TTC549 (cell line): ENCODE results near the gene TMEM52B.
A peak's percentile ranks its signal among the peaks of the same experiment; 100 is the strongest.

Experiments
- FAIRE-seq: peaks from 2 replicates; lab custom pipeline; 2012; peaks lifted over from hg19 to GRCh38; lab: Jason Lieb, UNC

The TMEM52B gene

DNA sequence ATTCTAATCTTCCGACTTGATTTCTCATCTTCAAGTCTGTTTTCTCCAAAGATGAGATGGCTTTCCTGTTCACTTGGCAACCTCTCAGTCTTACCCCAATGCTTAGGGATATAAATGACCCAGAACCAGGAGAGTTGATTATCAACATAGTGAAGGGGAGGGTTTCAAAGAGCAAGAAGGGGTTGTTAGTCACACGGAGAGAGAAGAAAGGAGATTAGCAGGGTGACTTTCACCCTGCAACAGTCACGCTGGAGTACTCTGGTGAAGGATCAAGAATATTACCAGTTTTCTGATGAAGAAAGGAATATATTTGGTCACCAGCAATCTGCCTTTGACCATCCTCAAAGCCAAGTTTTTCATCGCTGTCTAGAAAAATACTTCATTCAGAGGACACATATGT lies at the start of gene TMEM52B:
TSS of gene TMEM52B (plus strand) at position 212 of the 400 bp plus-strand sequence. CDS start 543 bp downstream, outside the sequence.
- no peak for FAIRE-seq

DNA sequence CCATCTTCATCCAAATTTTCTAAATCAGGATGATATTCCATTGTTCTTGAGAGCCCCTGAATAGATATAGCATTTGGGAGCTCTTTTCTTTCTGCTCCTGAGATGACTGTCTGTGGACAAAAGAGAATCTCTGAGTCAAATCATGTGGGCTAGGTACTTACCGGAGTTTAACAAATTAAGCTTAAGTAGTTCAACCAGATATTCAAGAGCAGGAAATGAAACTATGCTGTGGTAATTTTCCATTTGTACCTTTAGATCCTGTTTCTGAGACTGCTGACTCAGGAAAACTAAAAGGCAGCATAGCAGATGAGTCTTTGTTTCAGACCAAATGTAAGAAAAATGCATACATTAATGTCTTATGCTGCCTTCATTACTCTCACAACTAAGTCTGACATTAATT lies 48.8 kb upstream of the TMEM52B start, which contains the start of gene CLEC7A:
TSS of gene CLEC7A (minus strand) at position 158 of the 400 bp plus-strand sequence. CDS start at position 41, 117 bp downstream.
- no peak for FAIRE-seq

DNA sequence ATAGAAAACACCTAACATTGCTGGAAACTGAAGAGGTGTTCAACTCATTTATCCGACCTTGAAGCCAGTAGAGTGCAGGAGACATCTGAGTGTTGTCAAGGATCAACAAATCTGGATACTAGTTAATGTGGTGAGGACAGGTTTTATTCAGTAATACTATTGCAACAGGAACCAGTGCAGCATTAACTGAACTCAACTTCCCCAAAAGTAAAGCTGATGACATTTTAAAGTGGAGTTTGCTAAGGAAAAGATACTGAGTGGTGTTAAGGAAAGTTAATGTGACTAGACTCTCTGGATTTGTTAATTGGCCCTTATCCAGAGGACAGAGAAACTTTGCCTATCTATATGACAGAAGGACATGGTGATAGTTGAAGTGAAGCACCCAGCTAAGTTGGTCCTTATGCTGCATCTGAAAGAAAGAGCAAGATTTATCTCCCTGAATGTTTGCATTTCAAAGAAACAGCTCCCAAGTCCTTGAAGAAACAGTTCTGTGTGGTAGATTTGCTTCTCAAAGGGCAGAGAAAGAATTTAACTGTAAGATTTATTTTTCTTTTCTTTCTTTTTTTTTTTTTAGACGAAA lies 47.6 kb upstream of the TMEM52B start:
- FAIRE-seq = no peak

DNA sequence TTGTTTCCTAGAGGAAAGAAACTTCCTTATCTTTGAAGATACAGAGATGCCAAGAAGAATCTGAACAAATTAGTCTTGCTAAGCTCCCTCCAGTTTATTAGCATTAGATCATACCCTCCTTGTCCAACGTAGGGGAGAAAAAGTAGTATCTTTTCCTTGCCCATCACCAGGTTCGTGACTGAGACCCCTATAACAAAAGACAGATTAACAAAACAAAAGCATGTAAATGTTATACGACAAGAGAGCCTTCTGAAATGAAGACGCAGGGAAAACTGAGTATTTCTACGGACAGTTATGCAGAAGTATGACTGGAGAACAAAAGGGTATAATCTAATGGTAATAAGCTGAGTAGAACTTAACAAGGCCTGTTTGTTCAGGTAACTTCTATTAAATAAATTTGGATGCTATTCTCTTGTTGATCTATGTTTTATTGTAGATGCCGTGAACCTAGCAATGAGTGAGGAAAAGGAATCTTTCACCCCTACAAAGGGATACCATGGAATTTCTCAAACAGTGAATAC lies 45.9 kb upstream of the TMEM52B start:
- no peak for FAIRE-seq

DNA sequence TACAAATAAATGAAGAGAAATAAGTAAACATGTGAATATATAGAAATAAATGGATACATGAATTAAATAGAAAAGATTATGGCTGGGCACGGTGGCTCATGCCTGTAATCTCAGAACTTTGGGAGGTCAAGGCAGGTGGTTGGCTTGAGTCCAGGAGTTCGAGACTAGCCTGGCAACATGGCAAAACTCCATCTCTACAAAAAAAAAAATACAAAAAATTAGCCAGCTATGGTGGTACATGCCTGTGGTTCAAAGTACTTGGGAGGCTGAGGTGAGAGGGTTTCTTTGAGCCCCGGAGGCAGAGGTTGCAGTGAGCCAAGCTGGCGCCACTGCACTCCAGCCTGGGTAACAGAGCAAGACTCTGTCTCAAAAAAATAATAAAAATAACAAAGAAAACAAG lies 43.7 kb upstream of the TMEM52B start:
- no peak for FAIRE-seq

DNA sequence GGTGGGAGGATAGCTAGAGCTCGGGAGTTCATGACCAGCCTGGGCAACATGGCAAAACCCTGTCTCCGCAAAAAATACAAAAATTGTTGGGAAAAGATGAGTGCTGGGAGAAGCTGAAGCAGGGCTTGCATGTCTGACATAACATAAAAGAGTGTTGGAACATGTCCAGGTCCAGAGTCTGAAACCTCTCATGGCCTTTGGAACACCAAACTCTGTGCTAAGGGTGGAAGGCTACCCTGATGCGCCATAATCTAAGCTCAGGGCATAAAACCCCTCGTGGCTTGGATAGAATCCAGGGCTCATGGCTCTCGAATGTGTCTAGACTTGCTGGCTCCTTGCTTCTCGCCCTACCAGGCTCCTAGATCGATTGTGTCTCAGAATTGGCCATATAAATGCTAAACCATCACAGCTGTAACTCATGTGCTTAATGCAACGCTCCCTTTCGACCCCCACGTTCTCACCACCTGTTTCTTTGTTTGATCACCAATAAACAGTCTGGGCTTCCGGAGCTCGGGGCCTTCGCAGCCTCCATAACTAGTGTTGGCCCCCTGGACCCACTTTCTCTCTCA lies 42.1 kb upstream of the TMEM52B start:
- no peak for FAIRE-seq

DNA sequence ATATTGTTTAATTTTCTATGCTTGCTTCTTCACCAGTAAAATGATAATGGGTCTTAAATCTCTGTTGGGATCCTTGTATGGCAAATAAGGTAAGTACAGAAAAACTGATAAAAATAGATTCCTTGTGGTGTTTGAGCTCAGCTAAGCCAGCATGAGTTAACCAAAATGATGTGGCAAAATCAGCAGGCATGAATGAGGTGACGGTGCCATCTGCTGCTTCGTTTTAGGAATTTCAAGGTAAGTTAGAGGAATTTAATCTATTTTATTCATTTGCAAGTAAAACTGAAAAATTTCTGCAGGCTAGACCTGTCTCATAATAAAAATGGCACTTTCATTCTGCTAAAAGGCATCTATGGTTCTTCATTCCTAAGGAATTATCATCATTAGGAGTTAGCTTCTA lies 38.8 kb upstream of the TMEM52B start:
- peak; percentile 73 for FAIRE-seq

DNA sequence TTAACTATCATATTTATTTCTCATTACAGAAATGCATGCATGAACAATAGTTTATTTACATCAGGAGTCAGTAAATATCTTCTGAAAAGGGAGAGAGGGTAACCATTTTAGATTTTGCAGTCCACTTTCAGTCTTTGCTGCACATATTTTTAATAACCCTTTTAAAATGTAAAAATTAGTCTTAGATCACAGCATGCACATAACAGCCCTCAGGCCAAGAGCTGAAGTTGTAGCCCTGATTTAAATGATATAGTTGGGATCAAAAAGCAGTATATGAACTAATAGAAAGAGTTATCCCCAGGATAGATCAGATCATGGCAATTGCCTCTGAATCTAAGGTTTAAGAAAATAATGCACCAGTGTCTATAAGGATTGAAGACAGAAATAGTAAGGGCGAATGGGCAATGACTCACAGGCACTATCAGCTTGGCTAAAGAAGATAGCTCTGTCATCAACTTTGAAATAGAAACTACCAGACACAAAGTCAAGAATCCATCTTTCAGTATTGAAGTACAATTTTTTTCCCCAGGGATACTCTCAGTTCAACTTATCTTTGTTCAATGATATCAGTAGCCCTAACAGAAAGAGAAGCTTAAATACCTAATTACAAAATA lies 35.7 kb upstream of the TMEM52B start:
- FAIRE-seq = peak; percentile 53

DNA sequence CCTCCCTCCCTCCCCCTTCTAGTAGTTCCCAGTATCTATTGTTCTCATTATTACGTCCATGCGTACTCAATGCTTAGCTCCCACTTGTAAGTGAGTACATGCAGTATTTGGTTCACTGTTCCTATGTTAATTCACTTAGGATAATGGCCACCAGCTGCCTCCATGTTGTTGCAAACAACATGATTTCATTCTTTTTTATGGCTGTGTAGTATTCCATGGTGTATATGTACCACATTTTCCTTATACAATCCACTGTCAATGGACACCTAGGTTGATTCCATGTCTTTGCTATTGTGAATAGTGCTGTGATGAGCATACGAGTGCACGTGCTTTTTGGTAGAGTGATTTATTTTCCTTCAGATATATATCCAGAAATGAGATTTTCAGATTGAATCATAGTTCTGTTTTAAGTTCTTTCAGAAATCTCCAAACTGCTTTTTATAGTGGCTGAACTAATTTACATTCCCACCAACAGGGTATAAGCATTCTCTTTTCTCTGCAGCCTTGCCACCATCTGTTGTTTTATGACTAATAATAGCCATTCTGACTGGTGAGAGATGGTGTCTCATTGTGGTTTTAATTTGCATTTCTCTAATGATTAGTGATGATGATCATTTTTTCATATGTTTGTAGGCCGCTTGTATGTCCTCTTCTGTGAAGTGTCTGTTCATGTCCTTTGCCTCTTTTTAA lies 31.0 kb upstream of the TMEM52B start:
- no peak for FAIRE-seq

DNA sequence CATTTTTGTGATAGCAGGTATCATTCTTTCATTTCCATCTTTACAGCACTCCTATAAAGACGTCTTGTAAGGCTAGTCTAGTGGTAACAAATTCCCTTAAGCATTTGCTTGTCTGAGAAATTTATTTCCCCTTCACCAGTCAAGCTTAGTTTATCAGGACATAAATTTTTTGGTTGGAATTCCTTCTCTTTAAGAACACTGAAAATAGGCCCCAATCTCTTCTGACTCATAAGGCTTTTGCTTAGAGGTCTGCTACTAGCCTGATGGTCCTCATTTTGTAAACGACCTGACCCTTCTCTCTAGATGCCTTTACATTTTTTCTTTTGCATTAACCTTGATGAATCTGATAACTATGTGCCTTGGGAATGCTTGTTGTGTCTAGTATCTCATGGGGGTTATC lies 27.2 kb upstream of the TMEM52B start:
- FAIRE-seq = no peak

DNA sequence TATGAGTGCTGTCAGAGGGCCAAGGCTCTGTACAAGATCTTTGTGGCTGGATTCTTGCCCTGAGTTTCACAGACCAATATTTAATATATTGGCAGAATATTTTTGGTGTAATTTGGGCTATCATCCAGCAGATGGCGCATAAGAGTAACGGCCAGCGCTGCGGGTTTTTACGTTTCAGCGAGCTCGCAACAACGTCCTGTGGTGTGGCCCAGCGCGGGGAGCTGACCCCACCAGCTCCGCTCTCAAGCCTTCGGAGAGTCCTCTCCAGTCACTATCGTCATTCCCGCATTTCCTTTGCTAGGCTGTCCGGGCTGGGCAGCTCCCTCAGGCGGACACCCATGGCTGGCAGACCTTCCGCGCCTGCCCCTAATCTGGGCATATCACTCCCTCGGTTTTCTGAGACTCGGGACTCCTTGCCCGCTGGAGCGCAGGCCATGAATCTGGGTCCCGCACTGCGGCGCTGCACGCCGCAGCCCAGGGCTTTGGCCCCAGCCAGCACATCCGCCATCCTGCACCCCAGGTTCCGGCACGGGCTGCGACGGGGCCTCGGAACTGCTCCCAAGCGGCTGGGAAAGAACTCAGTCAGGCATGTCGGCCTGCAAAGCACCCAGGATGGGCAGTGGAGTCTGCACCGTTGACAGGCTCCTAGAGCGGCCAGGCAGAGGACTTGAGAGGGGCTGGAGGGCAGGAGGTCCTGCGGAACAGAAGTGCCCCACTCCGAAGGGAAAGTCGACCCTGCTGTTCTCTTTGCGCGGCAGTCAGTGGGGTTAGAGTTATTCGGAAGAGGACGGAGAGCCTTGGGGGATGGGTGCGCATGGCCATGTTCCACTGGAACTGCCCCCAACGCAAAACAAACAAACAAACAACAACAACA lies 25.3 kb upstream of the TMEM52B start:
- FAIRE-seq = no peak

DNA sequence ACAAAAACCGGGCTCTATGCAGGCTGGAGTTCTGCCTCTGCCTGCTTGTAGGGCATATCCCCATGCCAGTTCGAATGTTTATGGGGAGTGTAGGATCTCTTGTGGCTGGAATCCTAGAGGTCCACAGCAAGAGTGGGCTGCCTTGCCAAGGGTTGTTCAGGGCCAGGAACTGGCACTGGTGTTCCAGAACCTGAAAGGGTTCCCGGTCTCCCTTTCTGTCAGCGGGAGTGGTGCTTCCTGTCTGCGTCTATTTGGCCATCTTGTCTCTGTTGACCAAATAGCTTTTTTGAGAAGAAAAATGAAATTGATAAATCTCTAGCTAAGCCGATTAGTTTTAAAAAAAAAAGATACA lies 24.7 kb upstream of the TMEM52B start:
- no peak for FAIRE-seq

DNA sequence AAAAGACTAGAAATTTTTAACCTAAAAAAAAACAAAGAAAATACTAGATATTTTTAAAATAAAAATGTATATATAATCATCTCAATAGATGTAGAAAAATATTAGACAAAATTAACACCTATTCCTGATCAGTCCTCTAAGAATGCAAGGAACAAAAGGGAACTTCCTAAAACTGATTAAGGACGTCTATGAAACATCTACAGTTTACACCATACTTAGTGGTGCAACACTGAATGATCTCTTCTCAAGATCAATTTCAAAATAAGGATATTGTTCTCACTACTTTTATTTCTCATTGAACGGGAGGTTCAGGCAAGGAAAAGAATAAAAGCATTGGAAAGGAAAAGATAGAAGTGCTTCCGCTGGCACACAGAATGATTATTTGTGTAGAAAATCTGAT lies 22.9 kb upstream of the TMEM52B start:
- peak; percentile 49 for FAIRE-seq

DNA sequence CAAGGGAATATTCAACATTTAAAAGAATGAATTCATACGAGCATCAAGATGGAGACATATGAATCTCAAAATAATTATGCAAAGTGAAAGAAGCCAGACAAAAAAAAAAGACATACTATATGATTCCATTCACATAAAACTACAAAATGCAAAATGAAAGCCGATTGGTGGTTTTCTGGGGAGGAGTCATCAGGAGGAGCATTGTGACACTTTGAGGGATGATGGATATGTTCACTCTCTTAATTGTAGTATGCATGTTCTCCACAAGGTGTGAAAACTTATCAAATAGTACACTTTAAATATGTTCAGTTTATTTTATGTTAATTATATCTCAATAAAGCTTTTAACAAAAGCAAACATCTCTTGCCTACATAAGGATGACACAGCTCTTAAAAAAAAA lies 20.4 kb upstream of the TMEM52B start:
- no peak for FAIRE-seq

DNA sequence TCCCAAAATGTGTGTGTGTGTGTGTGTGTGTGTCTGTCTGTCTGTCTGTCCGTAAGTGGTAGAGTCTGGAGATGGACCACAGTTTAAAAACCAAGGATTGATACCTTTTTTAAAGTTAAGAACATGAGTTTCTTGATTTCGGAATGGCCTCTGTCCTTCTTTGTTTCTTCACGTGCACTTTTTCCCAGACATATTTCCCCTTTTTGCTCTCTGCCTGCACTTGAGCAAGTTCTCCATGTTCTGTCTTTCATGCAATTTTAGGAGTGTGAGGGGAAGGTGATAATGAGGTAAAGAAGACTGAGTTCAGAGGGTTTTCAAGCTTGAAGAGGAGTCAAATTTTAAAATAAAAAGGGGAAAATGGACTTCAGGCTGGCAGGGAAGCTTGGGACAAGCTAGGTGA lies 19.6 kb upstream of the TMEM52B start:
- no peak for FAIRE-seq

DNA sequence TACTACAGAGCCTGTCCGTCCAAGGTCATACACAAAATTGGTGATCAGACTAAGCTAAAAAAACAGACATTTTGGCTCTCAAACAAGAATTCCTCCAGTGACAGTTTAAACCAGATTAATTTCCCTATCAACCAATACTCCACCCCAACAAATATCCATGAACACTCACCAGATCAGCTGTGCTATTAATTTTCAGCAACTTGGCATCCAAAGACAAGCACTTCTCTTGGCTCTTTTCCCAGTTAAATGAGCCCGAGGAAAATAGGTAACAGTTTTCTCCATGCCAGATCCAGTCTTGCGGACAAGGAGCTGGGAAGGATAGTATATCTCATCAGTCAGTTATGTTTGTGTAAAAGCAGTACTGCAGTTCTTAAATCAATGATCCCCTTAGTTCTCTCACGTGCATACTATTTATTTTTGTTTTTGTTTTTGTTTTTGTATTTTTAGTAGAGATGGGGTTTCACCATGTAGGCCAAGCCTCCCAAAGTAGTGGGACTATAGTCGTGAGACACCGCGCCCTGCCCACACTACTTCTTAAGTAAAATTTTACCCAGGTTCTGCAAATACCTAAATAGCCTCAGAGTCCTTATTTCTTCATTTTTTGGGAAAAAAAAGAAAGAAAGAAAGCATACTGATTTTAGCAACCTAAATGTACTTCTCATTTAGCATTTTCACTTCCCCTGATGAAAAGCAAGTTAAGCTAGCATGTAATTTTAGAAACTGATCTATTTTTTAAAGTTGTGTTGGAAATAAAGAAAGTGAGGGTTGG lies 18.0 kb upstream of the TMEM52B start:
- no peak for FAIRE-seq

DNA sequence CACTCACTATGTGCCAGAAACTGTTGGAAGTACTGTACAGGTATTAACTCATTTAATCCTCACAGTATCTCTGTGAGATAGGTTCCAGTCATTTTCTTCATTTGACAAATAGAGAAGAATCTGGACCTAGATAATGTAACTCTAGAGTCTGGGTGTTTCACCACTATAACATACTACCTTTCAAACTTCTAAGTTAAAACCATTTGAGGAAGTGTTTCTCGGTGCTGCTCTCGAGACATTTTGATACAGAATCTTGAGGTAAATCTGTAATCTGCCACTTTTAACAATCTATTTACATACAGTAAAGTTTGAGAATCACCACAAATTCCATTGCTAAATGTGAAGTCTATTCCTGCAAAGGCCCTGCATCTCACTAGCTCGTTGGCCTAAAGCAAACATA lies 15.7 kb upstream of the TMEM52B start:
- FAIRE-seq = no peak

DNA sequence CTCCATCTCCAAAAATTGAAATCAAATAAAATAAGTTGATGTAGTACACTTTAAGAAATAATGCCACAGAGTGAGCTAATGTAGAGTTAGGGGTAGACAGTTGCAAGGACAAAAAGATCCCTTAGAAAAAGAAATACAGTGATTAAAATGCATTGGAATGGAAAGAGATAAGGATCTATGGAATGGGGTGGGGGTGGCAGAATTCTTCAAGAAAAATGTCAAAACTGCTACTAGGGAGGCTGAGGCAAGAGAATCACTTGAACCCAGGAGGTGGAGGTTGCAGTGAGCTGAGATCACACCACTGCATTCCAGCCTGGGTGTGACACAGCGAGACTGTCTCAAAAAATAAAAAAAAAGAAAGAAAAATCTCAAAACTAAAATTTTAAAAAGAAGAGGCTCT lies 13.4 kb upstream of the TMEM52B start:
- FAIRE-seq = no peak

DNA sequence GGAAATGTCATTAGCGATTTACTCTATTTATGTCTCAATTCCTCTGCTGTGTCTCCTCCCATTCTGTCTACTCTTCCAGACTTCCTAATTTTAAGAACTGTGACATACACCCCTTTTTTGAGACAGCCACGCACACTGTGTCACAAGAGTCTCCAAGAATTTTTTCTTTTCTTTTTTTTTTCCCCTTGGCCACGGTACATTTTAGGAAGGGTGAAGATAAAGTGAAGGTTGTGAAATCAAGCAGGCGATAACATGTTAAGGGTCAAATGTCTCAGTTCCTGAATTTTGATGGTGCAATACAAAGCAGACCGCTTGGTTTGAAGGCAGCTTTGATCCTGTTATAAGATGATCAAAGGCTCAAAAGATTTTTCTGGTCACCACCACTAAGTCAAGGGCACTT lies 11.2 kb upstream of the TMEM52B start:
- FAIRE-seq = peak; percentile 80

DNA sequence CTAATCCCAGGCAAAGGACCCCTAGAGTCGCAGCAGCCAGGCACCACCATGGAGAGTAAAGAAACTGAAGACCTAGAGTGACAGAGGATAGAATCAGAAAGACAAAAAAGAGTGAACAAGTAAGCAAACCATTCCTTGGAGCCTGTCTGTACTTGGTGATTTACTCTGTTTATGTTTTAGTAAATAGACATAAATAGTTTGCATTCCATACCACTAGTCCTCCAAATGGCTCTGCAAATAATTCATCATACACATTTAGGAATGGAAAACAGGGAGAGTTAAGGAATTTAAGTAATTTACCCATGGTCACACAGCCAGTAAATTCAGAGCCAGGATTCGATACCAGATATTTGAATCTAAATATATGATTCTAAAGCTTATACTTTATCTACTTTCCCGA lies 9.7 kb upstream of the TMEM52B start:
- peak; percentile 95 for FAIRE-seq

DNA sequence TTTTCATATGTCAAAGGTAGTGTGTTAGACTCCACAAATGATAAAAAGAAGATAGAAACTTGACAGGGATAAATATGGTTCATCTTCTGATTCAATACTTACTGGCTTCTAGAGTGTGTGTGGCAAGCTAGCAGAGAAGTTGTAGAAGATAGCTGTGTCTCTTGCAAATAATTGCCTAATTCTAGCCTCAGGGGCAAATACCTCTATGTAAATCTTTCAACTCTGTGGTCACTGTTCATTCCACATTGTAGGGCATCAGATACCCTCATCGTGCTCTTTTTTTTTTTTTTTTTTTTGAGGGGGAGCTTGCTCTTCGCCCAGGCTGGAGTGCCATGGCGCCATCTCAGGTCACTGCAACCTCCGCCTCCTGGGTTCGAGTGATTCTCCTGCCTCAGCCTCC lies 8.6 kb upstream of the TMEM52B start:
- FAIRE-seq = peak; percentile 77
